Stimulated activated CD8-positive, alpha-beta memory T cell treated with anti-CD3 and anti-CD28 coated beads, Interleukin-15, amount 100 ng/mL, for 48 hours (primary cell): ENCODE results near the gene TNF.
"Not testable (repeated sequence)": the region's sequence is repeated elsewhere in the genome, so short reads cannot be mapped to it uniquely, and the experiment has no call there.

Experiments used
- DNase-seq, 2 donors: peaks; one replicate each; pipeline ENCODE4 v3.0.0-alpha.2; 2020; ENCODE audit warnings: low read depth in 2 of 2

Gene TNF

GRCh38 chr6:31588871-31589650, 13.7 kb downstream of the TNF start:
- no peak for DNase-seq

GRCh38 chr6:31590691-31591090, 15.3 kb downstream of the TNF start:
- DNase-seq, result not testable (repeated sequence)

- no peak for DNase-seq
These were observed 17.0 kb downstream of the TNF start for GRCh38 chr6:31592396-31592771.

GRCh38 chr6:31597006-31597405, 21.6 kb downstream of the TNF start:
- no peak for DNase-seq

GRCh38 chr6:31607317-31607716, 32.0 kb downstream of the TNF start:
- DNase-seq, result no peak

- no peak for DNase-seq
These were observed 34.4 kb downstream of the TNF start for GRCh38 chr6:31609519-31610406.

GRCh38 chr6:31610968-31611367, 35.6 kb downstream of the TNF start:
- DNase-seq, result no peak

GRCh38 chr6:31614075-31614619, 38.8 kb downstream of the TNF start:
- no peak for DNase-seq

GRCh38 chr6:31614684-31615578, 39.6 kb downstream of the TNF start, which contains the start of gene AIF1:
Gene AIF1 (plus strand): TSS chr6:31615234. CDS start chr6:31615330, 96 bp downstream.
- DNase-seq, result no peak

GRCh38 chr6:31615748-31616147, 40.4 kb downstream of the TNF start:
- DNase-seq, result no peak

- no peak for DNase-seq
These were observed 41.6 kb downstream of the TNF start for GRCh38 chr6:31617010-31617409.

GRCh38 chr6:31619805-31620585, 44.6 kb downstream of the TNF start:
- DNase-seq, result peak; percentile 96 to 97

- DNase-seq, result peak in 1 of 2 donors; percentile 93
These were observed 45.4 kb downstream of the TNF start, which contains the start of gene PRRC2A for GRCh38 chr6:31620586-31621319. Gene PRRC2A (plus strand): TSS chr6:31620715. CDS start chr6:31622790, 2,075 bp downstream.

- no peak for DNase-seq
These were observed 46.1 kb downstream of the TNF start for GRCh38 chr6:31621320-31621939.

- DNase-seq, result no peak
These were observed 46.6 kb downstream of the TNF start for GRCh38 chr6:31621991-31622390.

GRCh38 chr6:31622684-31623091, 47.3 kb downstream of the TNF start:
- no peak for DNase-seq

- DNase-seq, result no peak
These were observed 48.7 kb downstream of the TNF start for GRCh38 chr6:31624070-31624469.

GRCh38 chr6:31626952-31627351, 51.6 kb downstream of the TNF start:
- no peak for DNase-seq

GRCh38 chr6:31627690-31628287, 52.4 kb downstream of the TNF start:
- DNase-seq, result no peak
